ENCODE data around the gene BRI3.

The BRI3 gene

GRCh38 chr7:98286701-98287485 is 5.4 kb downstream of the BRI3 start:
- no peak for DNase-seq (ENCODE audit: low spot score)

GRCh38 chr7:98287486-98287959 is 6.0 kb downstream of the BRI3 start:
- DNase-seq (ENCODE audit: low spot score) = no peak

DNA sequence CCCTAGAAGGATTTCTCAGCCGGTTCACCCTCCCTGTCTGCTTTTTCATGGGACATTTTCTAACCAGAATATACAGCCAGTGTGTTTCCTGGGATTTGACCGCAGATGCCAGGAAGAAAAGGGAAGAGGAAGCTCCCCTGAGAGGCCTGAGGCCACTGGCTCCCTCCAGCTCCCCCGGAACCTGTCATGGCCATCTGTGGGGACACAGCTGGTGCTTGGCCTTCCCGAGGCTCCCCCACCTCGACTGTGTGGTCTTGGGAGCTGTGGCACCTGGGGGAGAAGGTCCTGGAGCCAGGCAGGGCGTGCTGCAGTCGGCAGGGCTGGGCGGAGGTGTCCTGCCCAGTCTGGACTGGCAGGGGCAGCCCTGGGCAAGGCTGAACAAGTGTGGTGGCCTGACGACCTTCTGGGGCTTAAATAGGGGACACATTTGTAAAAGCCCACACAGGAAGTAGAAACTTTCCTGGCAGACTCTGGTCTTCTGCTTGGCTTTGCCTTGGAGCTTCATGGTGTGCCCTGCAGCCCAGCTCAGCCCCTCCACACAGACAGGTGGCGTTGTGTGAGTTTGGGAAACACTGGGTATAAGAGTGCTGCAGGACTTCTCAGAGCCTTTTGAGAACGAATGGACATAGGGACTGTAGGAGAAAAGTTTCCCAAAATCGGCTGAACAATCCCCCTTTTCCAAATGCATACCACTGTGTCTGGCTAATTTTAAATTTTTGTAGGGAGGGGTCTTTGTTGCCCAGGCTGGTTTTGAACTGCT is 6.8 kb downstream of the BRI3 start:
- no peak for DNase-seq (ENCODE audit: low spot score)

DNA sequence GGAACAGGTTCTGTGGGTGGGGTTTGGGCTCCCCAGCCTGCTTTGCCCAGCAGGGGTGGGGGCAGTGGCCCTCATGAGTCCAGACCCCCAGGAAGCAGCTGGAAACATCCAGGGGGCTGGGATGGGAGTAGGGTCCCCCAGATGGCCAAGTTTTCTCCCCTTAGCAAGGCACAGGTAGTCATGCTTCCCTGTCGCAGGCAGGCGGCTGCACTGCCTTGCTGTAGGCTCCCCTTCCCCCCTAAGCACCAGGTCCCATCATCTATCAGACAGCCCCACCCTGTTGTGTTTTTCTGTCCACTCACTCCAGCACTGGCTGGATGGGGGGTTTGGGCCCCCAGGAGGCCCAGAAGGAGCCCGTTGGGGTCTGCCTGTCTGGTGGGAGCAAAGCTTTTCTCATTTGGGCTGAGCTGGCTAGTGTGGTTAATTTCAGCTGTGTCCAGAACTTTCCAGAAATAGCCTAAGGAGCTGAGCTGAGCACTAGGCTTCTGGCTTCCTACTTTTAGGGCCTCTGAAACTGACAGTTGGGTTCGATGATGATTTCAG is 7.9 kb downstream of the BRI3 start:
- DNase-seq (ENCODE audit: low spot score) = no peak

DNA sequence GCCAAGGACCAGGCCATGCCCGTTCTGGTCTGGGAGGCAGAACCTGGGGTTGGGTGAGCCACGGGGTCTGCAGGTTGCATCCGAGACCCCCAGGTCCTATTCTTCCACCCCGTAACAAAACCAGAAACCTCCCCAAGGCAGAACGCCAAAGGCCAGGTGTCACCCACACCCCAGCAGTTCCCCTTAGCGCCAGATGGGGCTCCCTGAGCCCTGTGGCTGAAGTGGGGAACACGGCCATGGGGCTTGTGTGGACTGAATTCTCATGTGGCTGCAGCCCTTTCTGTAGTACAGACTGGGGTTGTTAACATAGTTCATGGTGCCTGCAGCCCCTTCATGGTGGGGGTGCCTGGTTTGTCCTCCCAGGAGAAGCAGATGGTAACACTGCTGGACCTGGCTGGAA is 10.2 kb downstream of the BRI3 start:
- DNase-seq (ENCODE audit: low spot score) = no peak

GRCh38 chr7:98293265-98293664 is 11.8 kb downstream of the BRI3 start:
- no peak for DNase-seq (ENCODE audit: low spot score)

- DNase-seq (ENCODE audit: low spot score) = no peak
Measured at GRCh38 chr7:98293746-98294145, 12.3 kb downstream of the BRI3 start.

DNA sequence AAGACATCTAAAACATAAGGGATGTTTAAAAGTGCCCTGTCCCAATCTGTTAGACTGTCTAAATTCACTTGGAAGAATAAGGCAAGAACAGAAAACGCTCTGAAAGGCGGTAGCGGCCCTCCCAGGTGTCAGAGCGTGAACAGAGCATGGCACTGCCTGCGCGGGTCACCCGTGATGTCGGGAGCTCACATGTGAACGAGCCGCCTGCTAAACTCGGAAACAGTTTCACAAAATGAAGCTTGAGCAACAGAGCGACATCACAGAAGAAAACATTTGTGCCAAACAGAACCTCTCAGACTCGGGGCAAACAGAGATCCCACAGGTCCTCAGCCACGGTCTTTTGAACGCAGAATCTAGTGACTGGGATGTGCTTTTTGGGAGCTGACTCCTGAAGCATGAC is 12.8 kb downstream of the BRI3 start:
- DNase-seq (ENCODE audit: low spot score) = no peak

- peak; percentile 83 for DNase-seq (ENCODE audit: low spot score)
Measured at GRCh38 chr7:98294798-98295382, 13.4 kb downstream of the BRI3 start.

GRCh38 chr7:98295467-98296192 is 14.1 kb downstream of the BRI3 start:
- DNase-seq (ENCODE audit: low spot score) = peak; percentile 44

- no peak for DNase-seq (ENCODE audit: low spot score)
Measured at GRCh38 chr7:98296833-98297232, 15.3 kb downstream of the BRI3 start.

GRCh38 chr7:98297626-98298286 is 16.3 kb downstream of the BRI3 start:
- DNase-seq (ENCODE audit: low spot score) = no peak

DNA sequence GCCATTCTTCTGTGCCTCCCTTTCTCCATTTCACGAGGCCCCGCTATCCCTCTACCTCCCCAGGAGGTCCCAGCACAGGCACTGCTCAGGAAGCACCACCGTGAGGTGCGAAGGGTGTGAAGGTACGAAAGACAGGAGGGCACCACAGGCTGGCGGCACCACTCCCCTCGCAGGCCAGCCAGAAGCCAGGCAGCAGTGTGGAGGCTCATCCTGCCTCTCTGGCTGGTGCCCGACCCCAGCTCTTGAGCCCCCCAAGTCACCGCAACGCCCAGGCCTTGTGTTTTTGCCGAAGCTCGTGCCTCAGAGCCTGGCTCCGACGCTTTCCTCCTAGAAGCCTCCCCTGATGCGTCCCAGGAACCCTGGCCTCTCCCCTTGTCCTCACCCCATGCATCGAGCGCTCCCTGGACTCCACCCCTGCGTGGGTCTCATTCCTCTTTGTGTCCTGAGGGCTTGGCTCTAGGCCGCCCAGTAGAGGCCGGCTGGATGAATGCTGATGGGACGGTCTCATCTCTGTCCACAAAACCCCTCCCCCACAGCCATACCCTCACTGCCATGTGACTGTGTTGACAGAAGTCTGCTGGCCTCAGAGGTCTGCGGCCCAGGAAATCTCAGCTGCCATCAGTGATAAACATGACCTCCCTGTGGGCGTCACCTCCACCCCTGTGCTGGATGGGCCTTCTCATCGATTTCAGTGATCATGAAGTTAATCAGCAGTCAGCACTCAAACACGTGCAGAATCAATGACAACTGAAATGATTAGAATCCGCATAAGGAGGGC is 19.3 kb downstream of the BRI3 start:
- DNase-seq (ENCODE audit: low spot score) = no peak

- no peak for DNase-seq (ENCODE audit: low spot score)
Measured at GRCh38 chr7:98301693-98302470, 20.4 kb downstream of the BRI3 start.

DNA sequence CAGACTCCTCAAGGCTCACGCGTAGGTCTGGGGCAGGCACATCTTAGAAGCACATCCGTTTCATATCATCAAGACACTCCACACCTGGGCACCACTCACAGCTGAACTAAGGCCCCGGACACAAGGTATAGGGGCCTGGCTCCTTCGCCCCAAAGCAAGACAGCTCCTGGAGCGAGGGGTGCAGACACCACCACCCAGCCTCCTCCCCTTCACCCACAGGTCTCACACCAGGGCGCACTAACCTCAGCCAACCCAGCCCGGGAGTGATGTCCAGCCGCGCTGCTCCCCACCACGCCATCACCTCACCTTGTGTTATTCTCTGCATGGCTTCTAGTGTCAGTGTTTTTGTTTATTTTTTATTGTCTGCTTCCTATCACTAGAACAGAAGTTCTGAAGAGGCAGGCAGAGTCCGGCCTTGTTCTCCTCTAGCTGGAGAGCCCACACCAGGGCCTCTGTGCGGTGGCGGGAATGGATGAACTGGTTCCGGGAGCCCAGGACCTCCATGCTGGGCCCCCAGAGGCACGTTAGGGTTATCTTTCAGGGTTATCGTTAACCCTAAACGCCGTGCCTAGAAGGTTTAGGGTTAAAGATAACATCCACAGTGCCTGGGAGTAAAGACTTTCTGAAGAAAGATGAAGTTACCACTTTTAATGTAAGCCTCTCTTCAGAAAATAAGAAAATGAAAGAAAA is 21.8 kb downstream of the BRI3 start:
- no peak for DNase-seq (ENCODE audit: low spot score)

GRCh38 chr7:98303906-98304305 is 22.4 kb downstream of the BRI3 start:
- no peak for DNase-seq (ENCODE audit: low spot score)

DNA sequence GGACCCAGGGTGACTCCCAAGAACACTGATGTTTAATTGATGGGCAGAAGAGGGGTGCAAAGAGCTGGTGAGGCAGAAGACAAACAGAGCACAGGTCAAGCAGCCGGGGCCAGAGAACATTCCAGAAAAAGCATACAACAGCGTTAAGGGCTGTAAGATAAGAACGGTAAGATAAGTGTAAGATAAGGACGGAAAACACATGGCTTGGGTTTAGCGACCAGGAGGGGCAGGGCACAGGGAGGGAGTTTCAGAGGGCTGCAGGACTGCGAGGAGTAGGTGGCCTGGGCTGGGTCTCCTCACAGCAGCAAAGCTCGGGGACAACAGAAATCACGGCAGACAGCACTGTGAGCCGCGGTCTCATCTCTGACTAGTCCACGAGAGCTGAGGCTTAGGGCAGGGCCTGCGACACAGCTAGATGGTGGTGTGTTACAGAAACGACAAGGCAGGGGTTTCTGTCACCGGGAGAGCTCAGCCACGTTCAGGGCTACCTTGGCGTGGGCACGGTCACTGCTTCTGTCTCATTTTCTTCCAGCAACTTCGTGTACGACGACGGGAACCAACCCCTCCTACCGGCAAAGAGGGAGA is 24.6 kb downstream of the BRI3 start:
- no peak for DNase-seq (ENCODE audit: low spot score)

GRCh38 chr7:98307971-98308466 is 26.5 kb downstream of the BRI3 start:
- no peak for DNase-seq (ENCODE audit: low spot score)

GRCh38 chr7:98309566-98309965 is 28.1 kb downstream of the BRI3 start:
- no peak for DNase-seq (ENCODE audit: low spot score)
